Thyroid gland (tissue), 4 donors: ENCODE results near the gene DPP7.

Source experiments
- CTCF ChIP-seq, 6 experiments: fragments of 200-600 bp in 3 of 6; fragments of 450-650 bp in 3 of 6; sonication (generic) in 3 of 6; IDR thresholded peaks; one replicate each; pipeline ENCODE4 v1.5.1; 2016 to 2019; ENCODE audit warnings: antibody characterized with exemption in 6 of 6, mild to moderate bottlenecking in 2 of 6, inconsistent platforms in 1 of 6, moderate library complexity in 1 of 6
- POLR2A ChIP-seq, 2 donors: fragments of 450-650 bp; IDR thresholded peaks; one replicate each; pipeline ENCODE4 v1.6.1; 2017; ENCODE audit warnings: antibody characterized with exemption in 2 of 2, mild to moderate bottlenecking in 2 of 2, moderate library complexity in 1 of 2

- TF ChIP-seq CTCF (IDR thresholded peaks at IDR 0.05): no peak
- TF ChIP-seq POLR2A (IDR thresholded peaks at IDR 0.05): no peak
These were observed 2.2 kb upstream of the DPP7 start for GRCh38 chr9:137116728-137117127.
